ENCODE results near the gene CLK3. TPM values are rescaled to one million over a fixed set of nuclear protein-coding genes. Genes with fewer than 3 reads are reported as not detected.
A peak's percentile ranks its signal among the peaks of the same experiment; 100 is the strongest.

CLK3 gene
- total RNA-seq, 6 experiments from 2014 or later: 27.8 to 44.1 (median 33.2) TPM

GRCh38 chr15:74664028-74664616 lies 48.5 kb downstream of the CLK3 start:
- no peak for TF ChIP-seq POLR2A (IDR thresholded peaks at IDR 0.05)
- TF ChIP-seq, protein P1, sequence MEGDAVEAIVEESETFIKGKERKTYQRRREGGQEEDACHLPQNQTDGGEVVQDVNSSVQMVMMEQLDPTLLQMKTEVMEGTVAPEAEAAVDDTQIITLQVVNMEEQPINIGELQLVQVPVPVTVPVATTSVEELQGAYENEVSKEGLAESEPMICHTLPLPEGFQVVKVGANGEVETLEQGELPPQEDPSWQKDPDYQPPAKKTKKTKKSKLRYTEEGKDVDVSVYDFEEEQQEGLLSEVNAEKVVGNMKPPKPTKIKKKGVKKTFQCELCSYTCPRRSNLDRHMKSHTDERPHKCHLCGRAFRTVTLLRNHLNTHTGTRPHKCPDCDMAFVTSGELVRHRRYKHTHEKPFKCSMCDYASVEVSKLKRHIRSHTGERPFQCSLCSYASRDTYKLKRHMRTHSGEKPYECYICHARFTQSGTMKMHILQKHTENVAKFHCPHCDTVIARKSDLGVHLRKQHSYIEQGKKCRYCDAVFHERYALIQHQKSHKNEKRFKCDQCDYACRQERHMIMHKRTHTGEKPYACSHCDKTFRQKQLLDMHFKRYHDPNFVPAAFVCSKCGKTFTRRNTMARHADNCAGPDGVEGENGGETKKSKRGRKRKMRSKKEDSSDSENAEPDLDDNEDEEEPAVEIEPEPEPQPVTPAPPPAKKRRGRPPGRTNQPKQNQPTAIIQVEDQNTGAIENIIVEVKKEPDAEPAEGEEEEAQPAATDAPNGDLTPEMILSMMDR (IDR thresholded peaks at IDR 0.05): no peak
- Histone ChIP-seq H3K27ac (peak overlapping the region; percentile 22 to 51 (median 35)), H3K4me1 (peaks cover 0 to 37% (median 17%) of the 10 kb centered on the region in 4 donors), H3K36me3 (peaks cover 0 to 5% (median 0%) of the 10 kb centered on the region in 4 donors), H3K4me3 (no peak overlapping the region), H3K27me3 (no peaks in the 10 kb centered on the region), H3K9me3 (no peaks in the 10 kb centered on the region)
- intact Hi-C loops (cut with DNase I): no loop called here
- ATAC-seq (peak; percentile 92 to 98 (median 94)), DNase-seq (peak; percentile 58 to 89 (median 85))
- WGBS (ENCODE audit: insufficient coverage, low coverage, low lambda C conversion rate, missing lambda C conversion rate): 0% methylated on average over 2 of the region's 2 CpGs

GRCh38 chr15:74664670-74665069 lies 49.0 kb downstream of the CLK3 start:
- WGBS (ENCODE audit: insufficient coverage, low coverage, low lambda C conversion rate, missing lambda C conversion rate): 35% methylated on average over 2 of the region's 2 CpGs
- no peak for TF ChIP-seq POLR2A (IDR thresholded peaks at IDR 0.05)
- TF ChIP-seq, protein P1 (IDR thresholded peaks at IDR 0.05): no peak
- Histone ChIP-seq H3K9me3 (no peaks in the 10 kb centered on the region), H3K4me3 (no peak overlapping the region), H3K27me3 (no peaks in the 10 kb centered on the region), H3K4me1 (peaks cover 0 to 37% (median 17%) of the 10 kb centered on the region in 4 donors), H3K27ac (peak overlapping the region in 2 of 3 donors; percentile 42 to 51), H3K36me3 (peaks cover 0 to 5% (median 0%) of the 10 kb centered on the region in 4 donors)
- intact Hi-C loops (cut with DNase I): no loop called here
- ATAC-seq (no peak), DNase-seq (no peak)

DNA sequence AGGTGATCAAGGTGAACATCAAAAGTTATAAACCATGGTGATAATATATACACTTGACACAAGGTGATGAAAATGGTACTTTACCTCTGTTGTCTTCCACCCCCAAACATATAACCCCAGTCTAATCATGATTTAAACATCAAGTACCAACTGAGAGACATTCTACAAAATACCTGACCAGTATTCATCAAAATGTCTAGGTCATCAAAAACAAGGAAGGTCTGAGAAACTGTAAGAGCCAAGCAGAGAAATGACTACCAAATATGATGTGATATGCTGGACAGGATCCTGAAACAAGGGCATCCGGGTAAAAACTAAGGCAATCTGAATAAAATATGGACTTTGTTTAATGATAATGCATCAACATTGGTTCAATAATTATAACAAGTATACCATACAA lies 52.3 kb downstream of the CLK3 start:
- H3K9me3 ChIP-seq: no peaks in the 10 kb centered on the region
- intact Hi-C loops (cut with DNase I): no loop called here
- no peak for TF ChIP-seq POLR2A (IDR thresholded peaks at IDR 0.05)
- TF ChIP-seq, protein P1 (IDR thresholded peaks at IDR 0.05): no peak
- H3K36me3 ChIP-seq: peaks cover 0 to 24% (median 6%) of the 10 kb centered on the region in 4 donors
- H3K27ac ChIP-seq: no peak overlapping the region
- DNase-seq (no peak), ATAC-seq (no peak)
- H3K4me1 ChIP-seq: peaks cover 0 to 29% (median 13%) of the 10 kb centered on the region in 4 donors
- H3K27me3 ChIP-seq: no peaks in the 10 kb centered on the region
- no peak overlapping the region for H3K4me3 ChIP-seq
- WGBS (ENCODE audit: insufficient coverage, low coverage, low lambda C conversion rate, missing lambda C conversion rate): 67% methylated on average over 1 of the region's 1 CpG

- intact Hi-C loops (cut with DNase I): no loop called here
- H3K4me1 ChIP-seq: peaks cover 0 to 12% (median 6%) of the 10 kb centered on the region in 4 donors
- no peak for ATAC-seq
- WGBS (ENCODE audit: insufficient coverage, low coverage, low lambda C conversion rate, missing lambda C conversion rate): 88% methylated on average over 4 of the region's 4 CpGs
- H3K36me3 ChIP-seq: peaks cover 0 to 33% (median 9%) of the 10 kb centered on the region in 4 donors
- no peaks in the 10 kb centered on the region for H3K9me3 ChIP-seq
- no peaks in the 10 kb centered on the region for H3K27me3 ChIP-seq
- no peak overlapping the region for H3K27ac ChIP-seq
- TF ChIP-seq POLR2A (IDR thresholded peaks at IDR 0.05): no peak
- TF ChIP-seq, protein P1 (IDR thresholded peaks at IDR 0.05): no peak
- no peak for DNase-seq
- no peak overlapping the region for H3K4me3 ChIP-seq
Measured at GRCh38 chr15:74669627-74670026, 54.0 kb downstream of the CLK3 start.
